ENCODE results near the gene KLC3.

Gene KLC3

GRCh38 chr19:45347570-45348366 is 7.2 kb downstream of the KLC3 start:
- Histone ChIP-seq H4K20me1 (ENCODE audit: insufficient read depth, low read length, poor library complexity, severe bottlenecking) (no peaks in the 10 kb centered on the region), H3K4me1 (ENCODE audit: insufficient read depth, low read length, poor library complexity, severe bottlenecking) (no peaks in the 10 kb centered on the region), H3K79me2 (ENCODE audit: insufficient read depth, low read length) (no peaks in the 10 kb centered on the region), H3K9me2 (replicated peaks; ENCODE audit: low read depth, low read length) (no peaks in the 10 kb centered on the region), H3K9me3 (ENCODE audit: insufficient read depth, low read depth, low read length) (no peaks in the 10 kb centered on the region), H2AFZ (ENCODE audit: low read length) (no peak overlapping the region), H3K9ac (ENCODE audit: low read depth, low read length, poor library complexity, severe bottlenecking) (no peak overlapping the region), H3K4me3 (ENCODE audit: low read length, poor library complexity, severe bottlenecking) (no peak overlapping the region), H3K27me3 (ENCODE audit: insufficient read depth, low read length, poor library complexity, severe bottlenecking) (no peaks in the 10 kb centered on the region), H3K36me3 (ENCODE audit: insufficient read depth, low read length) (no peaks in the 10 kb centered on the region), H3K4me2 (ENCODE audit: low read depth, low read length, poor library complexity, severe bottlenecking) (no peak overlapping the region), H3F3A (ENCODE audit: low read depth) (no peaks in the 10 kb centered on the region)
- TF ChIP-seq CTCF (conservative IDR thresholded peaks at IDR 0.05; ENCODE audit: low read length) (no peak), EZH2phosphoT487 (IDR thresholded peaks at IDR 0.05; ENCODE audit: borderline replicate concordance) (no peak)

DNA sequence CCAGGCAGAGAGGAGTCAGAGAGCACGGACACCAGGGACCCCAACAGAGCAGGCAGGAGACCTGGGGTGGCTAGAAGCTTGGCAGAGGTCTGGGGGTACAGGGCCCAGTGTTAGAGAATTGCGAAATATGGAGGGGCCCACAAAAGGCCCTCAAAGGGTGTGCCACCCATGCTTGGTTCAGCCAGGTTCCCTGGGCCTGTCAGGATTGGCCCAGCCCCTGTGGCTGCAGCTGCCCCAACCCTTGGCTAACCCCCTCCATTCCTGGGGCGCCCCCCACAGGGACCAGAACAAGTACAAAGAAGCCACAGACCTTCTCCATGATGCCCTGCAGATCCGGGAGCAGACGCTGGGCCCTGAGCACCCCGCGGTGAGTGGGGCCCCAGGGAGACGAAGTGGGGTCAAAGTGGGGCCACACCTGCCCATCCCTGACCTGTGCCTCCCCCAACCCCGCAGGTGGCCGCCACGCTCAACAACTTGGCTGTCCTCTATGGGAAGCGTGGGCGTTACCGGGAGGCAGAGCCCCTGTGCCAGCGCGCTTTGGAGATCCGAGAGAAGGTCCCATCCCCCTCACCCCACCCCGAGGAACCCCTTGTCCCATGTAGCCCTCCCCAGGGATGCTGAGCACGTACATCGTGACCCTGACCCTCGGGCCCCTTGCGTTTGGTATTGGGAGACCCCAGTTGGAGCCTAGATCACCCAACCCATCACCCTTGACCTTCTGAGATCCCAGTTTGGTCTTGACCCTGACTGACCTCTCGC is 8.0 kb downstream of the KLC3 start:
- no peaks in the 10 kb centered on the region for H3F3A ChIP-seq (ENCODE audit: low read depth)

GRCh38 chr19:45349126-45349415 is 8.5 kb downstream of the KLC3 start:
- no peaks in the 10 kb centered on the region for H3K27me3 ChIP-seq (ENCODE audit: insufficient read depth, low read length, poor library complexity, severe bottlenecking)
- no peaks in the 10 kb centered on the region for H3K9me3 ChIP-seq (ENCODE audit: insufficient read depth, low read depth, low read length)
- no peaks in the 10 kb centered on the region for H3K79me2 ChIP-seq (ENCODE audit: insufficient read depth, low read length)
- no peaks in the 10 kb centered on the region for H3K4me1 ChIP-seq (ENCODE audit: insufficient read depth, low read length, poor library complexity, severe bottlenecking)
- H3K9ac ChIP-seq (ENCODE audit: low read depth, low read length, poor library complexity, severe bottlenecking), result no peak overlapping the region
- H3K4me3 ChIP-seq (ENCODE audit: low read length, poor library complexity, severe bottlenecking), result no peak overlapping the region
- H3K4me2 ChIP-seq (ENCODE audit: low read depth, low read length, poor library complexity, severe bottlenecking), result no peak overlapping the region
- H3F3A ChIP-seq (ENCODE audit: low read depth), result no peaks in the 10 kb centered on the region
- H2AFZ ChIP-seq (ENCODE audit: low read length), result no peak overlapping the region
- TF ChIP-seq EZH2phosphoT487 (IDR thresholded peaks at IDR 0.05; ENCODE audit: borderline replicate concordance) (no peak), CTCF (conservative IDR thresholded peaks at IDR 0.05; ENCODE audit: low read length) (no peak)
- H3K36me3 ChIP-seq (ENCODE audit: insufficient read depth, low read length), result no peaks in the 10 kb centered on the region; the same call in 1 of the 2 replicates
- H4K20me1 ChIP-seq (ENCODE audit: insufficient read depth, low read length, poor library complexity, severe bottlenecking), result no peaks in the 10 kb centered on the region
- no peaks in the 10 kb centered on the region for H3K9me2 ChIP-seq (replicated peaks; ENCODE audit: low read depth, low read length)

More for the DNA sequence above, 8.0 kb downstream of the KLC3 start:
- Histone ChIP-seq H3K9me3 (ENCODE audit: insufficient read depth, low read depth, low read length) (no peaks in the 10 kb centered on the region), H3K27me3 (ENCODE audit: insufficient read depth, low read length, poor library complexity, severe bottlenecking) (no peaks in the 10 kb centered on the region), H3K79me2 (ENCODE audit: insufficient read depth, low read length) (no peaks in the 10 kb centered on the region), H3K9ac (ENCODE audit: low read depth, low read length, poor library complexity, severe bottlenecking) (no peak overlapping the region), H3K4me3 (ENCODE audit: low read length, poor library complexity, severe bottlenecking) (no peak overlapping the region), H3K36me3 (ENCODE audit: insufficient read depth, low read length) (no peaks in the 10 kb centered on the region; the same call in 1 of the 2 replicates), H3K4me1 (ENCODE audit: insufficient read depth, low read length, poor library complexity, severe bottlenecking) (no peaks in the 10 kb centered on the region), H2AFZ (ENCODE audit: low read length) (no peak overlapping the region), H3K4me2 (ENCODE audit: low read depth, low read length, poor library complexity, severe bottlenecking) (no peak overlapping the region), H3K9me2 (replicated peaks; ENCODE audit: low read depth, low read length) (no peaks in the 10 kb centered on the region), H4K20me1 (ENCODE audit: insufficient read depth, low read length, poor library complexity, severe bottlenecking) (no peaks in the 10 kb centered on the region)
- TF ChIP-seq EZH2phosphoT487 (IDR thresholded peaks at IDR 0.05; ENCODE audit: borderline replicate concordance), result no peak
- no peak for TF ChIP-seq CTCF (conservative IDR thresholded peaks at IDR 0.05; ENCODE audit: low read length)

Data from Loucy (cell line).